Lower leg skin (tissue), 4 donors: ENCODE measurements around the gene PWP2. TPM values are rescaled to one million over a fixed set of nuclear protein-coding genes. Genes with fewer than 3 reads are reported as not detected.

Experiments
- DNase-seq, 2 donors: peaks; one replicate each; pipeline ENCODE4 v3.0.0-alpha.2; 2019; ENCODE audit warnings: low spot score in 2 of 2
- H3K4me3 ChIP-seq: fragments of 200-600 bp; sonication (generic); 2 replicates; pipeline ENCODE4 v1.5.1; 2017; ENCODE audit warnings: mild to moderate bottlenecking, low read depth; ENCODE audit not compliant: poor library complexity, severe bottlenecking
- POLR2A ChIP-seq, 2 donors: fragments of 450-650 bp; IDR thresholded peaks; one replicate each; pipeline ENCODE4 v1.6.1; 2016 to 2017; ENCODE audit warnings: antibody characterized with exemption in 2 of 2, mild to moderate bottlenecking in 1 of 2, moderate library complexity in 1 of 2
- WGBS, 2 donors: methylation state at CpG; one replicate each; pipeline ENCODE4 v1.1.5; 2018; 5-methylcytosine and 5-hydroxymethylcytosine counted together
- intact Hi-C: fragments of 100-400 bp; cut with DNase I; formaldehyde crosslinking; loops from one replicate; pipeline ENCODE4 v1.15.0; 2023; ENCODE audit warnings: low total_unique reads
- total RNA-seq, 4 donors: library from RNA; depleted of rRNA; stranded (reverse); fragments of >200 nt; gene quantifications; one replicate each; pipeline ENCODE4 v1.1.0, GENCODE V29; 2016
- TF ChIP-seq, protein P1 (sequence below), 3 donors: fragments of 450-650 bp; IDR thresholded peaks; one replicate each; pipeline ENCODE4 v1.5.1; 2016; ENCODE audit warnings: antibody characterized with exemption in 3 of 3, mild to moderate bottlenecking in 3 of 3, moderate library complexity in 2 of 3

PWP2 gene
- total RNA-seq, 4 donors from 2014 or later, result 3.0 to 21.6 (median 13.2) TPM

DNA sequence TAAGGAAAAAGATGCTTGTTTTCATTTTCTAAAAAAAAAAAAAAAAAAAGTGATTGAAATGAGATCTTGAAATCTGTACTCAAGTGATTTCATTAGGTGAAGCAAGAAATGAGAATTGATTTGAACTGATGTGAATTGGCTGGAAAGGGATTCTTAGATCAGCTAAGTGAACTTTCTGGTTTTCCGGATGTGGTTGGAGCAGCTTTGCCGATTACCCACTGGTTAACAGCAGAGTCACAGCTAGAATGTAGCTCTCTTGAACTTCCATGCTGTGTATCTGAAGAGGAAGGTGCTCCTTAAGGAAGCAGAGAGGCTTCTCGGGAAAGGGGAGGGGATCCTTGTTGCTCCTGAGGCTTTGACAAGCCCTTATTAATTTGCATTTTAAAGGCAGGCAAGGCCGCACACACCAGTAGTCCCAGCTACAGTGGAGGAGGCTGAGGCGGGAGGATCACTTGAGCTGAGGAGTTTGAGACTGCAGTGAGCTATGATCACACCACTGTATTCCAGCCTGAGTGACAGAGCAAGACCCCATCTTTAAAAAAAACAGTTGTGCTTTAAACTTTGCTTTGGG lies 28.7 kb upstream of the PWP2 start:
- H3K4me3 ChIP-seq, result no peak overlapping the region
- intact Hi-C loops, result no loop called here
- TF ChIP-seq, protein P1, sequence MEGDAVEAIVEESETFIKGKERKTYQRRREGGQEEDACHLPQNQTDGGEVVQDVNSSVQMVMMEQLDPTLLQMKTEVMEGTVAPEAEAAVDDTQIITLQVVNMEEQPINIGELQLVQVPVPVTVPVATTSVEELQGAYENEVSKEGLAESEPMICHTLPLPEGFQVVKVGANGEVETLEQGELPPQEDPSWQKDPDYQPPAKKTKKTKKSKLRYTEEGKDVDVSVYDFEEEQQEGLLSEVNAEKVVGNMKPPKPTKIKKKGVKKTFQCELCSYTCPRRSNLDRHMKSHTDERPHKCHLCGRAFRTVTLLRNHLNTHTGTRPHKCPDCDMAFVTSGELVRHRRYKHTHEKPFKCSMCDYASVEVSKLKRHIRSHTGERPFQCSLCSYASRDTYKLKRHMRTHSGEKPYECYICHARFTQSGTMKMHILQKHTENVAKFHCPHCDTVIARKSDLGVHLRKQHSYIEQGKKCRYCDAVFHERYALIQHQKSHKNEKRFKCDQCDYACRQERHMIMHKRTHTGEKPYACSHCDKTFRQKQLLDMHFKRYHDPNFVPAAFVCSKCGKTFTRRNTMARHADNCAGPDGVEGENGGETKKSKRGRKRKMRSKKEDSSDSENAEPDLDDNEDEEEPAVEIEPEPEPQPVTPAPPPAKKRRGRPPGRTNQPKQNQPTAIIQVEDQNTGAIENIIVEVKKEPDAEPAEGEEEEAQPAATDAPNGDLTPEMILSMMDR (IDR thresholded peaks at IDR 0.05), result no peak
- no peak for TF ChIP-seq POLR2A (IDR thresholded peaks at IDR 0.05)
- DNase-seq, result no peak
- 86 to 91% methylated on average over 5 of the region's 5 CpGs for WGBS, 2 donors

DNA sequence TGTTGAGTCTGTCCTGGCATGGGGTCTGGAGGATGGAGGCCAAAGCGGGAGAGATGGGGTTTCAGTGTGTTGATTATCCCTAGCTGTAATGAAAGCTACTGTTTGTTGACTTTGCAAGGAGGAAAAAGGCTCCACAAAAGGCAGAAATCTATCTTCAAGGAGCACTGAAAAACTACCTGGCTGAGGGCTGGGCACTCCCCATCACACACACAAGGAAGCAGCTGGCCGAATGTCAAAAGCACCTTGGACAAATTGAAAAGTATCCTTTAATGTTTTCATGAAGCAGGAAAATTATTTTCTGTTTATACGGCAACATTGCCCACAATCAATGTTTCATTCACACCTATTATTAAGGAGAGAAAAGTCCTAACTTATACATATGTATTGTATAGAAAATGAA lies 27.8 kb upstream of the PWP2 start:
- intact Hi-C loops, result no loop called here
- WGBS, 2 donors, result 88 to 92% methylated on average over 3 of the region's 3 CpGs
- DNase-seq, result no peak
- no peak overlapping the region for H3K4me3 ChIP-seq
- TF ChIP-seq POLR2A (IDR thresholded peaks at IDR 0.05), result no peak
- TF ChIP-seq, protein P1 (IDR thresholded peaks at IDR 0.05), result no peak

DNA sequence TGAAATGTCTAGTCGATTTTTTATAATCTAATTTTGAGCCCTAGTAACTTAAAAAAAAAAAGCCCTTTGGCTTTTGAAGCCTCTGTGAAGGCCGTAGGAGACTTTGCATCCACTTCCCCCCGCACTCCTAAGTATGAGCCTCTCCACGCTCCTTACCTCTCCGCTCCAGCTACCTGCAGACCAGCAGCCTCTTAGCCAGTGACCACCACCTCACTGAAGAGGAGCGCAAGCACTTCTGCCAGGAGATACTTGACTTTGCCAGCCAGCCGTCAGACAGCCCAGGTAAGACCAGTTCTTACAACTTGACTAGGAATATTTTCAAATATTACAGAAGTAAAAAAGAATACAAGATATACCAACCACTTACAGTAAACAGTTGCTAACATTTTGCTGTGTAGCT lies 27.4 kb upstream of the PWP2 start:
- TF ChIP-seq POLR2A (IDR thresholded peaks at IDR 0.05), result no peak
- intact Hi-C loops, result no loop called here
- 88 to 92% methylated on average over 7 of the region's 7 CpGs for WGBS, 2 donors
- DNase-seq, result no peak
- H3K4me3 ChIP-seq, result no peak overlapping the region

DNA sequence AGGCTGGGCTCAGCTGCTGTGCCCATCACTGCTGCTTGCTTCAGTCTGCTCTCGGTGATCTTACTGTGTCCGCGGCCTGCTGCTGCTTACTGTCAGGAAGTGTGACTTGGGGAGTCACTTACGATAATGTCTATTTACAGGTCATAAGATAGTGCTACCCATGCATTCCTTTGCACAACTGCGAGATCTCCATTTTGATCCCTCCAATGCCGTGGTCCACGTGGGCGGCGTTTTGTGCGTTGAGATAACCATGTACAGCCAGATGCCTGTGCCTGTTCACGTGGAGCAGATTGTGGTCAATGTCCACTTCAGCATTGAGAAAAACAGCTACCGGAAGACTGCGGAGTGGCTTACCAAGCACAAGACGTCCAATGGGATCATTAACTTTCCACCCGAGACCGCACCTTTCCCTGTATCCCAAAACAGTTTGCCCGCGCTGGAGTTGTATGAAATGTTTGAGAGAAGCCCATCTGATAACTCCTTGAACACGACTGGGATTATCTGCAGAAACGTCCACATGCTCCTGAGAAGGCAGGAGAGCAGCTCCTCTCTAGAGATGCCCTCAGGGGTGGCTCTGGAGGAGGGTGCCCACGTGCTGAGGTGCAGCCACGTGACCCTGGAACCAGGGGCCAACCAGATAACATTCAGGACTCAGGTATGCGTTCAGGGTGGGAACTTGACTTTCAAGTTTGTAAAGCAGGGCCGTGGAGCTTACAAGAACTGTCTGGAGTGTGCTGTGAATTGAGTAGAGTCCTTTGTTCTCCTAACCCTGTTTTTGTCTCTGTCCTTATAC lies 24.4 kb upstream of the PWP2 start:
- peak in 1 of 2 donors; percentile 63 for DNase-seq
- H3K4me3 ChIP-seq, result no peak overlapping the region
- no peak for TF ChIP-seq POLR2A (IDR thresholded peaks at IDR 0.05)
- TF ChIP-seq, protein P1 (IDR thresholded peaks at IDR 0.05), result no peak
- 84 to 87% methylated on average over 24 of the region's 24 CpGs for WGBS, 2 donors
- intact Hi-C loops, result no loop called here

DNA sequence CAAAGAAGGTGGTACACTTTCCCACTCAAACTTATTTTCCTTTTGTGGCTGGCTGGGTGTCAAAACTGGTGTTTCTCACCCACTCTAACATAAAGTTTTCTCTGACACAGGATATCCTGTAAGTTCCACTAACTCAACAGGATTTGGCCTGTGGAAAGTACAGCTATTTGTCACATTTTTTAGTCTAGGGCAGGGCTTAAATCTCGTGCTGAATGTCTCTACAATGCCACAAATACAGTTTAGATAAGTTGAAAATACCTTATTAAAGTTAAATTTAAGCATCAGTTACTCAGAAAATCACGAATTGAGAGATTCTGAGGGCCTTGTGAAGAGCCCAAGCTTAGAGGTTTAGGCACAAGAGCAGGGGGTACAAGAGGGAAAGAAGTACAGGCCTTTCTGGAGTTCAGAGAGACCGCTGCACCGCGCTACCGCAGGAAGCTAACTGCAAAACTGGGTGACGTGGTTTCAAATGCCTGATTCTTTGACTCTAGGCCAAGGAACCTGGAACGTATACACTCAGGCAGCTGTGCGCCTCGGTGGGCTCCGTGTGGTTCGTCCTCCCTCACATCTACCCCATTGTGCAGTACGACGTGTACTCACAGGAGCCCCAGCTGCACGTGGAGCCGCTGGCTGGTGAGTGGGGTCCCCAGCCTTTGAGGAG lies 23.4 kb upstream of the PWP2 start:
- 71 to 73% methylated on average over 16 of the region's 16 CpGs for WGBS, 2 donors
- no peak for TF ChIP-seq POLR2A (IDR thresholded peaks at IDR 0.05)
- DNase-seq, result peak in 1 of 2 donors; percentile 76
- H3K4me3 ChIP-seq, result no peak overlapping the region
- intact Hi-C loops, result no loop called here

DNA sequence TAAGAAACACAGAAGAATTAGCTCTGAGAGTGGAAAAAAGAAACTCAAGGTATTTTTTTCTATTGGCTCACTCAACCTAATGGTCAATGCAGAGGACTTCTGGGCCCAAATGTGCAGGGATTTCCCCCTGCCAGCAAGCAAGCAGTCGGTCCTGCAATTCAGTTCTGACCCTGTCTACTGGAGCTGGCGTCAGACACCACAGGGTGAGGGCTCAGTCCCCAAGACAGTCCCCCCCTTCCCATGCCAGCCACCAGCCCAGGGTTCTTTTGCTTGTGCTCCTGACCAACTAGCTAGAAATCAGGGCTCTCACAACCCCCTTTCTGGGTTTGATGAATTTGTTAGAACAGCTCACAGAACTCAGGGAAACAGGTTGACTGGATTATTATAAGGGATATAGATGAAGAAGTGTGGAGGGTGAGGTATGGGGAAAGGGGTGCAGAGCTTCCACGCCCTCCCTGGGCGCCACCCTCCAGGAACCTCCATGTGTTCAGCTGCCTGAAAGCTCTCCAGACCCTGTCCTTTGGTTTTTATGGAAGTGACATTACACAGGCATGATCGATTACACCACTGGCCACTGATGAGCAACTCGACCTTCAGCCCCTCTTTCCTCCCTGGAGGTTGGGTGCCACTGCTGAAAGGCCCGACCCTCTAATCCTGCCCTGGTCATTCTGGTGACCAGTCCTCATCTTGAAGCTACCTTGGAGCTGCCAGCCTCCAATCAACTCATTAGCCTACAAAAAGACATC lies 22.5 kb upstream of the PWP2 start:
- intact Hi-C loops, result no loop called here
- peak in 1 of 2 donors; percentile 54 for DNase-seq
- no peak for TF ChIP-seq POLR2A (IDR thresholded peaks at IDR 0.05)
- TF ChIP-seq, protein P1 (IDR thresholded peaks at IDR 0.05), result no peak
- 85 to 87% methylated on average over 7 of the region's 7 CpGs for WGBS, 2 donors
- H3K4me3 ChIP-seq, result no peak overlapping the region
